Erythroblast (primary cell): ENCODE measurements around the gene OR52B2.

Experiments
- DNase-seq, 2 experiments: peaks; one replicate each; lab custom pipeline; 2025; lab: John Stamatoyannopoulos, UW
- GATA1 ChIP-seq: IDR thresholded peaks from 2 replicates; pipeline ENCODE4 v1.6.1; 2011; ENCODE audit warnings: low read depth, mild to moderate bottlenecking, control low read depth, low read length, moderate library complexity
- POLR2A ChIP-seq: IDR thresholded peaks from 2 replicates; pipeline ENCODE4 v1.6.1; 2011; ENCODE audit warnings: mild to moderate bottlenecking, low read length

OR52B2 gene

DNA sequence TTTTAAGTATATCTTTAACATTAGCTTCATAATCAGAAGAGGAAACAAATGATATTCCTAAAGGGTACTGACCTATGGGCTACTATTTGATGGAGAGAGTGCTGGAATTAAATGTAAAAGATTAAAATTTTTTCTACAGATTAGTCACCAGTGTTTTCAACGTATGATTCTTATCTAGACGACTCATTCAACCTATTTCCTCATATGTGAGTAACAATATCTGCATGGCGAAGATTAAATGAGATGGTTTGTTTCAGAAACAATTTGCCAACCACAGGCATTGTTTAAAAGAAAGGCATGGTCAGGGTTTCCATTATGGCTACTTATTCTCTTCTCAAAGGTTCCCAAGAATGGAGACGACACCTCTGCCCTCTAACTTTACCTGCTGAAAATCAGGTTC is 42.2 kb downstream of the OR52B2 start:
- DNase-seq, result no peak
- TF ChIP-seq GATA1, result no peak
- TF ChIP-seq POLR2A, result no peak

DNA sequence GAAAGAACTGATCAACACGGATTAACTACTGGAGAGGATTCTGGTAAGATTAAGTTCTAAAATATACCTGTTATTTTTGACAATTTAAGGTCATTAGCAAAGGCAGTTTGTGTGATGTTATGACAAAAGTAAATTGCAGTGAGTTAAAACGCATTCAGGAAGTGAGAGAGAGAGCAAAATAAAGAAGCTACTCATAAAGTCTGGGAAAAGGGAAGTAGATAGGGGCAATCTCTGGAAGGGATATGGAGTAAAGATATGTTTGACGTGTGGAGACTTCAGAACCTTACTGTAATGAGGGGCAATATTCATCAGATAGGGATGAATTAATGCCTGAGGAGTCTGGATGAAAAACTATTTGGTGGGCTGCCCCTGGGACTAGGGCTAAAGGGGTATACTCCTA is 45.9 kb downstream of the OR52B2 start:
- no peak for TF ChIP-seq POLR2A
- TF ChIP-seq GATA1, result no peak
- DNase-seq, result no peak
